ENCODE measurements around the gene DDX10. TPM values are rescaled to one million over a fixed set of nuclear protein-coding genes. Genes with fewer than 3 reads are reported as not detected.

DDX10 gene
- polyA plus RNA-seq, 1 of the 3 experiments (the other 2 are of a cell fraction) = 35.8 TPM

DNA sequence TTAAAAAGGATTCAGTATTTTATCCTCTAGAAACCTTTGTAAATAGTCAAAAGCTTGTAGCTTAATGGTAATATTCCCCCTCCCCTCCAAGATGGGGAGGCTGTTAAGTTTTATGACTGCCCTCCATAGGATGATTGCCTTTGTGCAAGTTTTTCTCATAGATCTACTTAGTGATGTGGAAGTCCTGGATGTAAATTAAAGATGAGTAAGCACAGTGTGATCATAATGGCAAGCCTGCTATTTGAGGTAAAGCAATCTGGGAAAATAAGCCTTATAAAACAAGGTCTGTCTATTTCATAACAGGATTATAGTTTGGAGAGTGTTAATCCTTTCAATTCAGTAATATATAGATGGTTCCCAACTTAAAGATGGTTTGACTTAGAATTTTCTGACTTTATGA lies 216.3 kb downstream of the DDX10 start:
- Histone ChIP-seq H3K27ac (ENCODE audit: low read depth in 2 of 2, low read length in 1 of 2) (no peak overlapping the region), H3K4me2 (no peak overlapping the region), H3F3A (replicated peaks; ENCODE audit: insufficient read depth) (peaks cover 2% of the 10 kb centered on the region), H4K20me1 (ENCODE audit: insufficient read depth) (no peaks in the 10 kb centered on the region), H3K4me3 (ENCODE audit: low read depth in 2 of 2, low read length in 1 of 2) (no peak overlapping the region), H2AFZ (ENCODE audit: low read depth) (no peak overlapping the region), H3K36me3 (replicated peaks in 1 of 2; ENCODE audit: control insufficient read depth in 1 of 2, insufficient read depth in 2 of 2, low read length in 1 of 2) (peaks cover 0 to 5% of the 10 kb centered on the region in 2 experiments), H3K9ac (no peak overlapping the region), H3K9me2 (no peaks in the 10 kb centered on the region), H3K4me1 (ENCODE audit: control insufficient read depth in 1 of 2, insufficient read depth in 2 of 2, low read depth in 1 of 2, low read length in 1 of 2) (peaks cover 0 to 19% of the 10 kb centered on the region in 2 experiments; a peak in 2 of 4 replicates), H3K79me2 (ENCODE audit: insufficient read depth) (no peaks in the 10 kb centered on the region), H3K9me3 (no peaks in the 10 kb centered on the region), H3K27me3 (ENCODE audit: insufficient read depth) (no peaks in the 10 kb centered on the region)
- ChIA-PET POLR2A (no interaction called here), CTCF (interaction anchor here (0.7 kb wide), 1 partner anchor 274 kb away, joined by 3 read pairs; no protein-coding TSS in a partner anchor)
- no peak for DNase-seq
- TF ChIP-seq RCOR1 (IDR thresholded peaks at IDR 0.05; ENCODE audit: low read length) = no peak

DNA sequence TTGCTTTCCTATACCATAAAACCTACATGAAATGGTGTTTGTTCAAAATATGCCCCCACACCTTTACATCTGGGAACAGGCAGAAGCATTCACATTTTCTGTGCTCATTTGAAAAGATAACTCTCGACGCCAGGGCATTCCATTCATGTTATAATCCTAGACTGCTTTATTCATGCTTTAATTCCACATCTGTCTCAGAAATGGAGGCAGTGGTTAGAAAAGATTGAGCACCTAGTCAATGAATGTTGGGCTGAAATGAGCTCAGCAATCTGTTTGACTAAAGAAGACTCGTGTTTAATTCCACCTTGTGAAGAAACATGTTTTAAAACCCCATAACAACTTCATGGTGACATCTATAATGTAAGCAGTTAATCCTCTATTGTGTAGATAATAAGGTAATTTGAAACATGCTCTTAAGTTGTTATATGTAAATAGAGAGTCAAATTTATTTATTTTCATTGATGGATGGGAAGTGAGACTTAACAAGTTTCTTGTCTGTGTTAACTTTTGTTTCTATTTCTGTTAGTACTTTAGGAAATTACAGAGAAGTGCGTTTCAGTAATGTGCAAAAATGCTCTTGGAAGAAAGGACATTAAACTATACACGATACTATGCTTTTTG lies 217.5 kb downstream of the DDX10 start:
- H2AFZ ChIP-seq (ENCODE audit: low read depth) = no peak overlapping the region
- H3K27ac ChIP-seq (ENCODE audit: low read depth in 2 of 2, low read length in 1 of 2) = no peak overlapping the region
- H3K36me3 ChIP-seq (replicated peaks in 1 of 2; ENCODE audit: control insufficient read depth in 1 of 2, insufficient read depth in 2 of 2, low read length in 1 of 2) = peaks cover 0 to 5% of the 10 kb centered on the region in 2 experiments
- H3K4me3 ChIP-seq (ENCODE audit: low read depth in 2 of 2, low read length in 1 of 2) = no peak overlapping the region
- H3K27me3 ChIP-seq (ENCODE audit: insufficient read depth) = no peaks in the 10 kb centered on the region
- no peaks in the 10 kb centered on the region for H3F3A ChIP-seq (replicated peaks; ENCODE audit: insufficient read depth)
- no peak overlapping the region for H3K4me2 ChIP-seq
- H4K20me1 ChIP-seq (ENCODE audit: insufficient read depth) = no peaks in the 10 kb centered on the region
- ChIA-PET CTCF (no interaction called here), POLR2A (no interaction called here)
- H3K9me2 ChIP-seq = no peaks in the 10 kb centered on the region
- no peak for TF ChIP-seq FOSL2 (IDR thresholded peaks at IDR 0.05; ENCODE audit: borderline replicate concordance, low read depth)
- TF ChIP-seq EZH2phosphoT487 (IDR thresholded peaks at IDR 0.05; ENCODE audit: borderline replicate concordance, low read depth) = no peak
- TF ChIP-seq YY1 (IDR thresholded peaks at IDR 0.05; ENCODE audit: low read depth) = no peak
- no peak for TF ChIP-seq FOXJ3 (CRISPR knock-in tag; IDR thresholded peaks at IDR 0.05)
- no peak for TF ChIP-seq TCF12 (IDR thresholded peaks at IDR 0.05)
- no peaks in the 10 kb centered on the region for H3K79me2 ChIP-seq (ENCODE audit: insufficient read depth)
- H3K9me3 ChIP-seq = no peaks in the 10 kb centered on the region
- peaks cover 0 to 23% of the 10 kb centered on the region in 2 experiments; a peak in 2 of 4 replicates for H3K4me1 ChIP-seq (ENCODE audit: control insufficient read depth in 1 of 2, insufficient read depth in 2 of 2, low read depth in 1 of 2, low read length in 1 of 2)
- DNase-seq = no peak
- H3K9ac ChIP-seq = no peak overlapping the region
- WGBS (ENCODE audit: low lambda C conversion rate) = 98% methylated on average over 5 of the region's 5 CpGs

DNA sequence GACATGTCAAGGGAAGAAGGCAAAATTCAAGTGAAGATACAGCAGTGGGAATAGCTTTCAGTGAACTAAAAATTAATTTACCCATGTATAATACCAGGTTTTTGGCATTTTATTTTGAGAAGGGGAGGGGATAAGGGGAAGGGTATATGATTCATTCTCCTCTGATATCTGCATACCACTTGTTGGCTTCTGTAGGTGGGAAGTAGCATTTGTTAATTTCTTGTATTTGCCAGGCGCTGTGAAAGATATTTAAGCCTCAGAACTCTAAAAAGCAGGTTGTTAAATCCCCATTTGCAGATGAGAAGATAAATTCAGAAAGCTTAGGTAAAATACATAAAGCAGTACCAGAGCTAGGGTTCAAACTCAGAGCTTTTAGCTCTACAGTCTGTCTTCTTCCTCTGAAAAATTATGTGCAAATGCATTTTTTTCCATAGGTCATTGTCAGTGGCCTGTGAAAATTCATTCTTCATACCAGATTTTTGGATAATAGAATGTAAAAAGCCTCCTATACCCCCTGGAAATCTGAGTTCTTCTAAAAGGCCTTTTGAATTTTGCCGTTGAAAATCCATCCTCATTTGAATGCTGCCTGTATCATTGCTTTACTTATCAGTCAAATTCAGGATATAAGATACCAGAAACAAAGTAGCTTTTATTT lies 221.3 kb downstream of the DDX10 start:
- Histone ChIP-seq H3F3A (replicated peaks; ENCODE audit: insufficient read depth) (peaks cover 3% of the 10 kb centered on the region), H3K79me2 (ENCODE audit: insufficient read depth) (peaks cover 3% of the 10 kb centered on the region; the same call in 1 of the 2 replicates), H3K4me3 (ENCODE audit: low read depth in 2 of 2, low read length in 1 of 2) (no peak overlapping the region), H3K4me2 (no peak overlapping the region), H3K4me1 (ENCODE audit: control insufficient read depth in 1 of 2, insufficient read depth in 2 of 2, low read depth in 1 of 2, low read length in 1 of 2) (peaks cover 0 to 30% of the 10 kb centered on the region in 2 experiments; a peak in 3 of 4 replicates), H3K27me3 (ENCODE audit: insufficient read depth) (no peaks in the 10 kb centered on the region), H3K9ac (no peak overlapping the region; the same call in 1 of the 2 replicates), H3K9me2 (no peaks in the 10 kb centered on the region), H2AFZ (ENCODE audit: low read depth) (no peak overlapping the region), H4K20me1 (ENCODE audit: insufficient read depth) (no peaks in the 10 kb centered on the region), H3K36me3 (replicated peaks in 1 of 2; ENCODE audit: control insufficient read depth in 1 of 2, insufficient read depth in 2 of 2, low read length in 1 of 2) (no peaks in the 10 kb centered on the region), H3K9me3 (no peaks in the 10 kb centered on the region), H3K27ac (ENCODE audit: low read depth in 2 of 2, low read length in 1 of 2) (peak overlapping the region; percentile 22 to 65; a peak in 3 of 4 replicates)
- POLR2A ChIA-PET = no interaction called here
- CTCF ChIA-PET = no interaction called here
- 76% methylated on average over 2 of the region's 2 CpGs for WGBS (ENCODE audit: low lambda C conversion rate)
- DNase-seq = no peak
- TF ChIP-seq, protein P1, sequence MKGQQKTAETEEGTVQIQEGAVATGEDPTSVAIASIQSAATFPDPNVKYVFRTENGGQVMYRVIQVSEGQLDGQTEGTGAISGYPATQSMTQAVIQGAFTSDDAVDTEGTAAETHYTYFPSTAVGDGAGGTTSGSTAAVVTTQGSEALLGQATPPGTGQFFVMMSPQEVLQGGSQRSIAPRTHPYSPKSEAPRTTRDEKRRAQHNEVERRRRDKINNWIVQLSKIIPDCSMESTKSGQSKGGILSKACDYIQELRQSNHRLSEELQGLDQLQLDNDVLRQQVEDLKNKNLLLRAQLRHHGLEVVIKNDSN (IDR thresholded peaks at IDR 0.05; ENCODE audit: borderline replicate concordance, low read depth) = no peak
- TF ChIP-seq POLR2AphosphoS5 (IDR thresholded peaks at IDR 0.05; ENCODE audit: low read depth, low read length) (no peak), RXRA (IDR thresholded peaks at IDR 0.05; ENCODE audit: borderline replicate concordance, low read depth) (no peak), JUND (IDR thresholded peaks at IDR 0.05) (no peak)
- TF ChIP-seq, protein P2, sequence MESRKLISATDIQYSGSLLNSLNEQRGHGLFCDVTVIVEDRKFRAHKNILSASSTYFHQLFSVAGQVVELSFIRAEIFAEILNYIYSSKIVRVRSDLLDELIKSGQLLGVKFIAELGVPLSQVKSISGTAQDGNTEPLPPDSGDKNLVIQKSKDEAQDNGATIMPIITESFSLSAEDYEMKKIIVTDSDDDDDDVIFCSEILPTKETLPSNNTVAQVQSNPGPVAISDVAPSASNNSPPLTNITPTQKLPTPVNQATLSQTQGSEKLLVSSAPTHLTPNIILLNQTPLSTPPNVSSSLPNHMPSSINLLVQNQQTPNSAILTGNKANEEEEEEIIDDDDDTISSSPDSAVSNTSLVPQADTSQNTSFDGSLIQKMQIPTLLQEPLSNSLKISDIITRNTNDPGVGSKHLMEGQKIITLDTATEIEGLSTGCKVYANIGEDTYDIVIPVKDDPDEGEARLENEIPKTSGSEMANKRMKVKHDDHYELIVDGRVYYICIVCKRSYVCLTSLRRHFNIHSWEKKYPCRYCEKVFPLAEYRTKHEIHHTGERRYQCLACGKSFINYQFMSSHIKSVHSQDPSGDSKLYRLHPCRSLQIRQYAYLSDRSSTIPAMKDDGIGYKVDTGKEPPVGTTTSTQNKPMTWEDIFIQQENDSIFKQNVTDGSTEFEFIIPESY (IDR thresholded peaks at IDR 0.05; ENCODE audit: borderline replicate concordance, low read depth) = no peak
- TF ChIP-seq, protein P3, sequence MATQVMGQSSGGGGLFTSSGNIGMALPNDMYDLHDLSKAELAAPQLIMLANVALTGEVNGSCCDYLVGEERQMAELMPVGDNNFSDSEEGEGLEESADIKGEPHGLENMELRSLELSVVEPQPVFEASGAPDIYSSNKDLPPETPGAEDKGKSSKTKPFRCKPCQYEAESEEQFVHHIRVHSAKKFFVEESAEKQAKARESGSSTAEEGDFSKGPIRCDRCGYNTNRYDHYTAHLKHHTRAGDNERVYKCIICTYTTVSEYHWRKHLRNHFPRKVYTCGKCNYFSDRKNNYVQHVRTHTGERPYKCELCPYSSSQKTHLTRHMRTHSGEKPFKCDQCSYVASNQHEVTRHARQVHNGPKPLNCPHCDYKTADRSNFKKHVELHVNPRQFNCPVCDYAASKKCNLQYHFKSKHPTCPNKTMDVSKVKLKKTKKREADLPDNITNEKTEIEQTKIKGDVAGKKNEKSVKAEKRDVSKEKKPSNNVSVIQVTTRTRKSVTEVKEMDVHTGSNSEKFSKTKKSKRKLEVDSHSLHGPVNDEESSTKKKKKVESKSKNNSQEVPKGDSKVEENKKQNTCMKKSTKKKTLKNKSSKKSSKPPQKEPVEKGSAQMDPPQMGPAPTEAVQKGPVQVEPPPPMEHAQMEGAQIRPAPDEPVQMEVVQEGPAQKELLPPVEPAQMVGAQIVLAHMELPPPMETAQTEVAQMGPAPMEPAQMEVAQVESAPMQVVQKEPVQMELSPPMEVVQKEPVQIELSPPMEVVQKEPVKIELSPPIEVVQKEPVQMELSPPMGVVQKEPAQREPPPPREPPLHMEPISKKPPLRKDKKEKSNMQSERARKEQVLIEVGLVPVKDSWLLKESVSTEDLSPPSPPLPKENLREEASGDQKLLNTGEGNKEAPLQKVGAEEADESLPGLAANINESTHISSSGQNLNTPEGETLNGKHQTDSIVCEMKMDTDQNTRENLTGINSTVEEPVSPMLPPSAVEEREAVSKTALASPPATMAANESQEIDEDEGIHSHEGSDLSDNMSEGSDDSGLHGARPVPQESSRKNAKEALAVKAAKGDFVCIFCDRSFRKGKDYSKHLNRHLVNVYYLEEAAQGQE (IDR thresholded peaks at IDR 0.05; ENCODE audit: low read depth, low read length) = no peak
- TF ChIP-seq, protein P4, sequence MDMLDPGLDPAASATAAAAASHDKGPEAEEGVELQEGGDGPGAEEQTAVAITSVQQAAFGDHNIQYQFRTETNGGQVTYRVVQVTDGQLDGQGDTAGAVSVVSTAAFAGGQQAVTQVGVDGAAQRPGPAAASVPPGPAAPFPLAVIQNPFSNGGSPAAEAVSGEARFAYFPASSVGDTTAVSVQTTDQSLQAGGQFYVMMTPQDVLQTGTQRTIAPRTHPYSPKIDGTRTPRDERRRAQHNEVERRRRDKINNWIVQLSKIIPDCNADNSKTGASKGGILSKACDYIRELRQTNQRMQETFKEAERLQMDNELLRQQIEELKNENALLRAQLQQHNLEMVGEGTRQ (IDR thresholded peaks at IDR 0.05; ENCODE audit: borderline replicate concordance, low read depth, low read length) = no peak

All from SK-N-SH (cell line).